Measurements from ENCODE around the gene CTSV. TPM values are rescaled to one million over a fixed set of nuclear protein-coding genes. Genes with fewer than 3 reads are reported as not detected.

The CTSV gene
- 1 to 10 TPM in 1 of 2 experiments, under 1 TPM in 1; 0.67 to 1.0 TPM for total RNA-seq

DNA sequence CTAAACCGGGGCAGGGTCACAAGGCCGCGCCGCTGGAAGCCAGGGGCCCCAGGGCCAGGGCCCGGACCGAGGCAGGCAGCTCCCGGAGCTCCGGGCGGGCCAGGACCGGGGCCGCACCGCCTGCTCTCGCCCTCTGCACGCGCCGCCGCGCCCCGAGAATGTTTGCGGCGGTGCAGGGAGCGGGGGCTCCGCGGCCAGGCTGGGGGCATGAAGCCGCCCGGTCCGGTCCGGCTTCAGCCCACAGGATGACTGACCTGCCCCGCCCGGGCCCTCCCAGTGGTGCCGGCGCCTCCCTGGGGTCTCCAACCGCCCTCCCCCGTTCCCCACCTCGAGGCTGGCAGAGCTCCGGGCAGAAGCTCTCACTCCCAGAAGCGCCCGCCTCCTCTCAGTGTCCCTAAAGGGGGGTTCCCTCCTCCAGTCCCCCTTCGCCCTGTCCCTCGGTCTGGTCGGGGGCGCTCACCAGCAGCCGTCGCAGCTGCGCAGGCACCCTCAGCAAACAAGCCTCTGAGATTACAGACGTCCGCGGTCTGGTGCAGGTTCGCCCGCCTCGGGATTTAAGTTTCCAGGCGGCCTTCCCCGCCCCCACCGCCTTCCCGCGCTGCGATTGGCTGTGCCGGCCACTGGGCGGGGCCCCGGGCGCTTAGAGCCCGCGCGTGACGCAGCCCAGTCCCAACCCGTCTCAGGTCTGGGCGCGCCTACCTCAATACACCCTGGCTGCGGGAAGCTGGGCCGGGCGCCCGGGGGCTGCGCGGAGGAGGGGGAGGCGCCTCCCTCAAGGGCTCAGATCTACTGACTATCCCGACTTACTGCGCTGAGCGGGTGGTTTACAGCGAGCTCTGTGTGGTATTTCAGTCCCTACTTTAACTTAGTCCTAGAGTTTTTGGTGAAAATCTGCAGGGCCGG is at the start of gene CTSV:
CTSV (minus strand) TSS at position 532 of the 903 bp plus-strand sequence. CDS start 1,099 bp downstream, outside the sequence.

Other genes with a start within 250 kb of the CTSV start
- gene ZNF782, start 184.6 kb downstream of the CTSV start, total RNA-seq, result 1 to 10 TPM; 5.4 to 5.5 TPM
- not detected for gene NUTM2G, start 110.3 kb downstream of the CTSV start, total RNA-seq